HG02623 (cell line): Measurements from ENCODE around the gene FAM181A.
A peak's percentile ranks its signal among the peaks of the same experiment; 100 is the strongest.

ENCODE experiments used
- ATAC-seq: cut with Tn5 transposase; IDR thresholded peaks from one replicate; pipeline ENCODE4 v1.9.1; 2021; ENCODE audit warnings: moderate library complexity; ENCODE audit not compliant: unreplicated experiment

Gene FAM181A

DNA sequence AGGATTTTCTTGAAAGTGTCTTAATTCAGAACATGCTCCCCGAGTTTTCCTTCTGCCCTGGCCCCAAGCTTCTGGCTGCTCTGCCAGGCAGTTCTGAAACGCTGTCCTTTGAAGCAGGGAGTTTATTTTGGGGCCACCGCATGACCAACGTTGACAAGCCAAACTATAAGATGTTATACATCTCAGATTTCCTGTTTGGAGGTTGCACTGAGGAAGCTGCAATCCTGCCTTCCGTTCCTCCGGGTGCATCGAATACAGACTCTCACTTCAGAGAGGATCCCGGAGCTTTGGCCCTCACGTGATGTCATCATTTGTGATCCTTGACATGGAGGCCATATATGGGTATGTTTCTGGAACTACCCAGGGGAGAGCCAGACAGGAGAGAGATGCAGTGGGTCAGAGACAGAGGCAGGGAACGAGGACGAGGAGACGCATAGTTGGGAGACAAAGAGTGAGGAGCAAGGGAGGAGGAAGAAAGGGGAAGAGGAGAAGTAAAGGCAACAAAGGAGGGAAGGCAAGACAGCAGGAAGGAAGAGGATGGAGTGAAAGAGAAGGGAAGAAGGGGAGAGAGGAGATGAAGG is 49.4 kb downstream of the FAM181A start, which contains the start of gene ASB2:
TSS of gene ASB2 (minus strand) at position 94 of the 581 bp plus-strand sequence. CDS start 12,031 bp downstream, outside the sequence.
- peak; percentile 5 for ATAC-seq

DNA sequence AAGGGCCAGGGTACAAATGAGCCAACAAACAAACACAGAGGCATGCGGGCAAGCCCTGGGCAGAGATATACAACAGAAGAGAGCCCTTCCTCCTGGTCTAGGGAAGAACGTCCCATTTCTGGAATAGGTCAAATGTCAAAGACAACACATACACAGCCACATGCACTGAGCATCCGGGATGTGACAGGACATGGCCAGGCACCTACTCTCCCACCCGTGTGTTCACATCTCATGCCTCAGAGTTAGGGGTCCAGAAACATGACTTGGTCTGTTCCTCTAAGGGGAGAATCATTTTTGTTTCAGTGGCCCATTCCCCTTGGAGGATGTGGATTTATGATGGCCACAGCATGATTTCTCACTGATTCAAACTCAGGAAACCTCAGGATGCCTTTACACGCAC is 50.0 kb downstream of the FAM181A start:
- no peak for ATAC-seq

- ATAC-seq: peak; percentile 33
These were observed 50.8 kb downstream of the FAM181A start for GRCh38 chr14:93977790-93978581.

- no peak for ATAC-seq
These were observed 51.6 kb downstream of the FAM181A start for GRCh38 chr14:93978735-93979134.
